ENCODE measurements around the gene CREG2.

DNA sequence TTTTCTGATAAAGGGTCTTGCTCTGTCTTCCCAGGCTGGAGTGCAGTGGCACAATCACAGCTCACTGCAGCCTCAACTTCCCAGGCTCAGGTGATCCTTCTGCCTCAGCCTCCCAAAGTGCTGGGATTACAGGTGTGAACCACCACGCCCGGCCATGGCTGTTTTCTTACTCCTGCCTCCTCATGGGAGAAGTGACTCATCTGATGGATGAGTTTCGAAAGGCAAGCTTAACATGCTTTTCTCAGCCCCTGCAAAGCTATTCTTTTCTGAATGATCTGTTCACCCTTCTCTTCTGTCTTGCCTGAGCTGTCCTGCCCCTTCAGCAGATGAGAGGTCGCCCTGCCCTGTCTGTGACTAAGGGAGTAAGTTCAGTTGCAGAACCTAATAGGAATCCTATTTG is 929 bp upstream of the CREG2 start:
- no peak for TF ChIP-seq EZH2 (IDR thresholded peaks at IDR 0.05; ENCODE audit: insufficient read depth, poor library complexity, severe bottlenecking)
- no peak for TF ChIP-seq EZH2phosphoT487 (IDR thresholded peaks at IDR 0.05; ENCODE audit: insufficient read depth, low read depth)

All from GM23248 (cell line).